Measurements from ENCODE around the gene SPAG5.

GRCh38 chr17:28569446-28569845 is 29.4 kb downstream of the SPAG5 start:
- TF ChIP-seq, protein P1, sequence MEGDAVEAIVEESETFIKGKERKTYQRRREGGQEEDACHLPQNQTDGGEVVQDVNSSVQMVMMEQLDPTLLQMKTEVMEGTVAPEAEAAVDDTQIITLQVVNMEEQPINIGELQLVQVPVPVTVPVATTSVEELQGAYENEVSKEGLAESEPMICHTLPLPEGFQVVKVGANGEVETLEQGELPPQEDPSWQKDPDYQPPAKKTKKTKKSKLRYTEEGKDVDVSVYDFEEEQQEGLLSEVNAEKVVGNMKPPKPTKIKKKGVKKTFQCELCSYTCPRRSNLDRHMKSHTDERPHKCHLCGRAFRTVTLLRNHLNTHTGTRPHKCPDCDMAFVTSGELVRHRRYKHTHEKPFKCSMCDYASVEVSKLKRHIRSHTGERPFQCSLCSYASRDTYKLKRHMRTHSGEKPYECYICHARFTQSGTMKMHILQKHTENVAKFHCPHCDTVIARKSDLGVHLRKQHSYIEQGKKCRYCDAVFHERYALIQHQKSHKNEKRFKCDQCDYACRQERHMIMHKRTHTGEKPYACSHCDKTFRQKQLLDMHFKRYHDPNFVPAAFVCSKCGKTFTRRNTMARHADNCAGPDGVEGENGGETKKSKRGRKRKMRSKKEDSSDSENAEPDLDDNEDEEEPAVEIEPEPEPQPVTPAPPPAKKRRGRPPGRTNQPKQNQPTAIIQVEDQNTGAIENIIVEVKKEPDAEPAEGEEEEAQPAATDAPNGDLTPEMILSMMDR (conservative IDR thresholded peaks at IDR 0.05), result no peak
- TF ChIP-seq ZFX (IDR thresholded peaks at IDR 0.05), result no peak
